Right forelimb (tissue), 1 donor: ENCODE data around the gene ITGAX.
"Not testable (repeated sequence)": the region's sequence is repeated elsewhere in the genome, so short reads cannot be mapped to it uniquely, and the experiment has no call there.

Source experiments
- DNase-seq: peaks from one replicate; pipeline ENCODE4 v3.0.0-alpha.2; 2018

ITGAX gene

DNA sequence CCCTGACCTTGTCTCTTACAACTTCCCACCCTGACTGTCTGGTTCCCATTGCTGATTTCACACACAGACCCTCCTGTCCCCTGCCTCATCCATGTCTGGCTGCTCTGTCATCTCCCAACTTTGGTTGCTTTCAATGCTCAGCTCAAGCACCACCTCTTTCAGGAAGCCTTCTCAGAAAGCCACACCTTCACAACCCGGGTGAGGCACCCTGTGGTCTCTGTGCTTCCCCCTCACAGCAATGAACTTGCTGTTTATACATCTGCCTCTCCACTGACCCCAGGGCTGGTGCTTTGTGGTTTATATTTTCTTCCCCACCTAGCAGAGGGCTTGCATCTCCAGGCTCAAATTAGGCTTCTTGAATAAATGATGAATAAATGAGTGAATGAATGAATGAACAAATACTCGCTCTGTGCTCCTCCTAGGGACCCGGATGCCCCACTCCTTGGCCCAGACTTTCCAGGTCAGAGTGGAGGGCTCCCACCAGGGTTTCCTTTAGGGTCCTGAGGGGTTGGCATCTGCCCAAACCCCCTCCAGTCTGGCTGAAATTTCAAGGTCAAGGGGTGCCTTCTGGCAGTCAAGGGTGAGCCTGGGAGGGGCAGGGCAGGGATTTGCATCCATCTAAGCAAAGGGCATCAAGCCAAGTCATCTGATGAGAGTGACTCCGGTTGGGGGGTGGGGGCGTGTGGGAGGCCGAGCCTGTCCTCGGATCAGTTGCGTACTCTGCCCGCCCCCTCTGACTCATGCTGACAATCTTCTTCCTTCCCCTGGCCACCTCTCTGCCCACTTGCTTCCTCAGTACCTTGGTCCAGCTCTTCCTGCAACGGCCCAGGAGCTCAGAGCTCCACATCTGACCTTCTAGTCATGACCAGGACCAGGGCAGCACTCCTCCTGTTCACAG, at the start of gene ITGAX:
TSS of gene ITGAX (plus strand) at position 783 of the 898 bp plus-strand sequence. CDS start at position 862, 79 bp downstream.
- no peak for DNase-seq

DNA sequence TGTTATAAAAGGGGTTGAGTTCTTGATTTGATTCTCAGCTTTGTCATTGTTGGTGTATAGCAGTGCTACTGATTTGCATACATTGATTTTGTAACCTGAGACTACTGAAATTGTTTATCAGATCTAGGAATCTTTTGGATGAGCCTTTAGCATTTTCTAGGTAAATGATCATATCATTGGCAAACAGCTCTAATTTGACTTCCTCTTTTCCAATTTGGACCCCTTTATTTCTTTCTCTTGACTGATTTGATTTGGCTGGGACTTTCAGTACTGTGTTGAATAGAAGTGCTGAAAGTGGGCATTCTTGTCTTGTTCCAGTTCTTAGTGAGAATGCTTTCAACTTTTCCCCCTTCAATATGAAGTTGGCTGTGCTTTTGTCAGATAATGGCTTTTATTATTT, 49.8 kb upstream of the ITGAX start:
- DNase-seq, result no peak

DNA sequence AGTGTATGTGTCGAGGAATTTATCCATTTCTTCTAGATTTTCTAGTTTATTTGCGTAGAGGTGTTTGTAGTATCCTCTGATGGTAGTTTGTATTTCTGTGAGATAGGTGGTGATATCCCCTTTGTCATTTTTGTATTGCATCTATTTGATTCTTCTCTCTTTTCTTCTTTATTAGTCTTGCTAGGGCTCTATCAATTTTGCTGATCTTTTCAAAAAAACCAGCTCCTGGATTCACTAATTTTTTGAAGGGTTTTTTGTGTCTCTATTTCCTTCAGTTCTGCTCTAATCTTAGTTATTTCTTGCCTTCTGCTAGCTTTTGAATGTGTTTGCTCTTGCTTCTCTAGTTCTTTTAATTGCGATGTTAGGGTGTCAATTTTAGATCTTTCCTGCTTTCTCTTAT, 46.6 kb upstream of the ITGAX start:
- not testable (repeated sequence) for DNase-seq

DNA sequence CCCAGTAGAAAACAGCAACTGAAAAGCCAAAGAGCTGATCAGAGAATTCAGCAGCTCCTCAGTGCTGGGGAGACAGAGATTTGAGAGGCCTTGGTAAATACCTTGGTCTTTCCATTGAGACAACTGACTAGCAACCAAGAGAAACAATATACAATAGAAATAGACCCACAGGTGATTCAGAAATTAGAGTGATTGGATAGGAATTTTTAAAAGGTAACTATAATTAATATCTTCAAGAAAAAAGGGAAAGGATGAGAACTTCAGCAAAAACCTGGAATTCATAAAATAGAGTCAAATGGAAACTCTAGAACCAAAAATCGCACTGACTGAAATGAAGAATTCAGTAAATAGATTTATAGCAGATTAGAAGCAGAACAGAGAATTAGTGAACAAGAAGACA, 32.5 kb upstream of the ITGAX start:
- no peak for DNase-seq

DNA sequence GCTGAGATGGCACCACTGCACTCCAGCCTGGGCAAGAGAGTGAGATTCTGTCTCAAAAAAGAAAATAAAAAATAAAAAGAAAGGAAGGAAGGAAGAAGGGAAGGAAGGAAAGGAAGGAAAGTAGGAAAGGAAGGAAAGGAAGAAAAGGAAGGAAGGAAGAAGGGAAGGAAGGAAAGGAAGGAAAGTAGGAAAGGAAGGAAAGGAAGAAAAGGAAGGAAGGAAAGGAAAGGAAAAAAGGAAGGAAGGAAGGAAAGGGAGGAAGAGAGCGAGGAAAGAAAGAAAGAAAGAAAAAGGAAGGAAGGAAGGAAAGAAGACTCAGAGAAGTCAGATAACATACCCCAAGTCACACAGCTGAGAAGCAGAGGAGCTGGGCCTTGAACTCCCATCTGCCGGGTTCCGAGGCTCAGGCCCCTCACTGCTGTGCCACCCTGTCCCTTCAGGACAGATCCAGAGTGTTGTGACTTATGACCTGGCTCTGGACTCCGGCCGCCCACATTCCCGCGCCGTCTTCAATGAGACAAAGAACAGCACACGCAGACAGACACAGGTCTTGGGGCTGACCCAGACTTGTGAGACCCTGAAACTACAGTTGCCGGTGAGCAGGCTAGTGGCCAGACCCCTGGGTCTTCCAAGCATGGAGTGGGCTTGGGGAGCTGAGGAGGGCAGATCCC, 30.9 kb upstream of the ITGAX start:
- DNase-seq, result no peak

DNA sequence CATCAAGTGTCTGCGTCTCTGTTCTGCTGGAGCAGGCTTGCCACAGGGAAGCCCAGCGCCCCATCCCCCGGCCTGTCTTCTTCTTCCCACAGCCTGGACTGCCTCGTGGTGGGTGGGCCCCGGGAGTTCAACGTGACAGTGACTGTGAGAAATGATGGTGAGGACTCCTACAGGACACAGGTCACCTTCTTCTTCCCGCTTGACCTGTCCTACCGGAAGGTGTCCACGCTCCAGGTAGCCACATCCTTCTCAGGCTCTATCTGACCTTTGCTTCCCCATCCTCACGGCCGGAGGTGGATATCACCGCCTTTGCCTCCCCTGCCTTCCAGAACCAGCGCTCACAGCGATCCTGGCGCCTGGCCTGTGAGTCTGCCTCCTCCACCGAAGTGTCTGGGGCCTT, 29.8 kb upstream of the ITGAX start:
- DNase-seq, result no peak

DNA sequence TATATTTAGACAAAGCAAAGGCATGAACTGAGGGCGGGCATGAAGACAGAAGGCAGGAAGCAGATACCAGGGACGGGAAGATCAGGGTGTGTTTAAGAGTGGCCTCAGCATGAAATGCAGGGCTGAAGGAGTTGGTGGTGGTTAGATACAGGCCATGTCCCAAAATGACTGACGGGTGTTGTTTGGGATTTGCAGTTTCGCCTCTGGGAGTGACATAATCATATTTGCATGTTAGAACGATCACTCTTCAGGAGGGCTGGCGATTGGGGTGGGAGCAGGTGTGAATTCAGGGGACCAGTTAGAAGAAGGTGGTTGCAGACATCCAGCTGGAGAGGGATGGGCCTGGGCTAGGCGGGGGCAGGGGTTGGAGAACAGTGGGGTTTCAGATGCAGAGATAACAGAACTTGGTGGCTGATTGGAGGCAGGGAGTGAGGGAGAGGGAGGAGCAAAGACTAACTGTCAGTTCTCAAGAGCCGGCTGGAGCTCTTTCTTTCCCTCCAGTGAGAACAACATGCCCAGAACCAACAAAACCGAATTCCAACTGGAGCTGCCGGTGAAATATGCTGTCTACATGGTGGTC, 27.2 kb upstream of the ITGAX start:
- no peak for DNase-seq

DNA sequence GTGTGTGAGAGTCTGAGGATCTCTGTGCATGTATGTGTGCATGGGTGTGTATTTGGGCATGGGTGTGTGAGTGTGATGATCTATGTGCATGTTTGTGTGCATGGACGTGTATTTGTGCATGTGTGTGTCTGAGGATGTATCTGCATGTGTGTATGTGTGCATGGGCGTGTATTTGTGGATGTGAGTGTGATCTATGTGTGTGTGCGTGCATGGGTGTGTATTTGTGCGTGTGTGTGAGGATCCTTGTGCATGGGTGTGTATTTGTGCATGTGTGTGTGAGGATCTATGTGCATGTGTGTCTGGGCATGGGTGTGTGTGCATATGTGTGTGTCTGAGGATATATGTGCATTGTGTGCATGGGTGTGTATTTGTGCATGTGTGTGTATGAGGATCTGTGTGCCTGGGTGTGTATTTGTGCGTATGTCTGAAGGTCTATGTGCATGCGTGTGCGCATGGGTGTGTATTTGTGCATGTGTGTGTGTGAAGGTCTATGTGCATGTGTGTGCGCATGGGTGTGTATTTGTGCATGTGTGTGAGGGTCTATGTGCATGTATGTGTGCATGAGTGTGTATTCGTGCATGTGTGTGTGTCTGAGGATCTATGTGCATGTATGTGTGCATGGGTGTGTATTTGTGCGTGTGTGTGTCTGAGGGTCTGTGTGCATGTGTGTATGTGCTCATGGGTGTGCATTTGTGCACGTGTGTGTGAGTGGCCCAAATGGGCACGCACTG, 26.5 kb upstream of the ITGAX start:
- DNase-seq, result no peak

DNA sequence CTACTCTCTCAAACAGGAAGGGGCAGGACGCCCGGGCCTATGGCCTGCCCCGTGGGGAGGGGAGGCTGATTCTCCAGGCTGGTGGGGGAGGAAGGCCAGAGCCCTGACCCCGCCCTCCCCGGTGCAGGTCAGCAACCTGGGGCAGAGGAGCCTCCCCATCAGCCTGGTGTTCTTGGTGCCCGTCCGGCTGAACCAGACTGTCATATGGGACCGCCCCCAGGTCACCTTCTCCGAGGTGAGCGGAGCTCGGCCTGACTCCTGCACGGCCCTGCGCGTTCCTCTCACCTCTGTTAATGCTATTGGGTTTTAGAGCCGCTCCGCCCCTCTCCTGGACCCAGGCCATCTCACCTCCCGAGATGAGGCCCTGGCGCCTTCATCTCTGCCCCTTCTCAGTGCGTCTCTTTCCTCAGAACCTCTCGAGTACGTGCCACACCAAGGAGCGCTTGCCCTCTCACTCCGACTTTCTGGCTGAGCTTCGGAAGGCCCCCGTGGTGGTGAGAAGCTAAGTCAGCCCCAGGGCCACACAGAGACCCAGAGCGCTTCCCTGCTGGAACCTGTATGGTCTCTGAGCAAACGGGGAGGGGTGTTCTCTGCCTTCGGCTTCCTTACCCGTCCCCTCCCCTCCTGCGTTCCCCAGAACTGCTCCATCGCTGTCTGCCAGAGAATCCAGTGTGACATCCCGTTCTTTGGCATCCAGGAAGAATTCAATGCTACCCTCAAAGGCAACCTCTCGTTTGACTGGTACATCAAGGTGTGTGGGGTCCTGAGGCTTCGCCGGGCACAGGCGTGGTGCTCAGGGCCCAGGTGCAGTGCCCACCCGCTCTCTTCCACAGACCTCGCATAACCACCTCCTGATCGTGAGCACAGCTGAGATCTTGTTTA, 25.1 kb upstream of the ITGAX start:
- DNase-seq, result no peak

DNA sequence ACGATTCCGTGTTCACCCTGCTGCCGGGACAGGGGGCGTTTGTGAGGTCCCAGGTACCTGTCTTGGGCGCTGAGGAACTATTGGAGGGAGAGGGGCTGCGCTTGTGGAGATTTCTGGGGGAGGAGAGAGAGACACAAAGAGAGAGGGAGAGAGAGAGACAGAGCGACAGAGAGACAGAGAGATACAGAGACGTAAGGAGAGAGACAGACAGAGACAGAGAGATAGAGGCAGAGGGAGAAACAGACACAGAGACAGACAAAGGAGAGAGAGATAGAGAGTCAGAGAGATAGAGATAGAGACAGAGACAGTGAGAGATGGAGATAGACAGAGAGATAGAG, 24.5 kb upstream of the ITGAX start:
- DNase-seq, result no peak

DNA sequence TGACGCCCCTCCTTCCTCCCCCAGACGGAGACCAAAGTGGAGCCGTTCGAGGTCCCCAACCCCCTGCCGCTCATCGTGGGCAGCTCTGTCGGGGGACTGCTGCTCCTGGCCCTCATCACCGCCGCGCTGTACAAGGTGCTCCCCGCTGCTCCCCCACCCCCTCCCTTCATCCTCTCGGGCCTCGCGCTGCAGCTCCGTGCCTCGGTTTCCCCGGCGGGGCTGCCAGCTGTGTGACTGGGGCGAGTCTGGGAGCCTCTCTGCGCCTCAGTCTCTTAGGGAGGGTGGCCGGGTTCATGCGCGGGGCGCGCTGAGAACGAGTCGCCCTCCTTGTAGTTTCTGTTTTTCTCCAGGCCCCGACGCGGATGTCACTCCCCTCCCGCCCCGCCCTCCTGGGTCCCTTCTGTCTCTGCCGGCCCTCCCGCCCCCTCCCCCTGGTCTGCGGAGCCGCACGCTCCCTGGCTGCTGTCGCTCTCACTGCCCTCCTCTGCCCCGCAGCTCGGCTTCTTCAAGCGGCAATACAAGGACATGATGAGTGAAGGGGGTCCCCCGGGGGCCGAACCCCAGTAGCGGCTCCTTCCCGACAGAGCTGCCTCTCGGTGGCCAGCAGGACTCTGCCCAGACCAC, 23.7 kb upstream of the ITGAX start:
- DNase-seq, result no peak

DNA sequence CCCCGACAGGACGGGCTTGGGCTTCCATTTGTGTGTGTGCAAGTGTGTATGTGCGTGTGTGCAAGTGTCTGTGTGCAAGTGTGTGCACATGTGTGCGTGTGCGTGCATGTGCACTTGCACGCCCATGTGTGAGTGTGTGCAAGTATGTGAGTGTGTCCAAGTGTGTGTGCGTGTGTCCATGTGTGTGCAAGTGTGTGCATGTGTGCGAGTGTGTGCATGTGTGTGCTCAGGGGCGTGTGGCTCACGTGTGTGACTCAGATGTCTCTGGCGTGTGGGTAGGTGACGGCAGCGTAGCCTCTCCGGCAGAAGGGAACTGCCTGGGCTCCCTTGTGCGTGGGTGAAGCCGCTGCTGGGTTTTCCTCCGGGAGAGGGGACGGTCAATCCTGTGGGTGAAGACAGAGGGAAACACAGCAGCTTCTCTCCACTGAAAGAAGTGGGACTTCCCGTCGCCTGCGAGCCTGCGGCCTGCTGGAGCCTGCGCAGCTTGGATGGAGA, 23.1 kb upstream of the ITGAX start:
- DNase-seq, result no peak

DNA sequence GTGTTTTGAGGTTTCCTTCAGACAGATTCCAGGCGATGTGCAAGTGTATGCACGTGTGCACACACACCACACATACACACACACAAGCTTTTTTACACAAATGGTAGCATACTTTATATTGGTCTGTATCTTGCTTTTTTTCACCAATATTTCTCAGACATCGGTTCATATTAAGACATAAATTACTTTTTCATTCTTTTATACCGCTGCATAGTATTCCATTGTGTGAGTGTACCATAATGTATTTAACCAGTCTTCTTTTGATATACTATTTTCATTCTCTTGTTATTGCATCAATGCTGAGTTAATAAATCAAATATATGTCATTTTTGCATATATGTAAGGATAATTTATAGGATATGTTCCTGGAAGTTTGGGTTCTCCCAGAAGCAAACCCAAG, 22.4 kb upstream of the ITGAX start:
- DNase-seq, result no peak

DNA sequence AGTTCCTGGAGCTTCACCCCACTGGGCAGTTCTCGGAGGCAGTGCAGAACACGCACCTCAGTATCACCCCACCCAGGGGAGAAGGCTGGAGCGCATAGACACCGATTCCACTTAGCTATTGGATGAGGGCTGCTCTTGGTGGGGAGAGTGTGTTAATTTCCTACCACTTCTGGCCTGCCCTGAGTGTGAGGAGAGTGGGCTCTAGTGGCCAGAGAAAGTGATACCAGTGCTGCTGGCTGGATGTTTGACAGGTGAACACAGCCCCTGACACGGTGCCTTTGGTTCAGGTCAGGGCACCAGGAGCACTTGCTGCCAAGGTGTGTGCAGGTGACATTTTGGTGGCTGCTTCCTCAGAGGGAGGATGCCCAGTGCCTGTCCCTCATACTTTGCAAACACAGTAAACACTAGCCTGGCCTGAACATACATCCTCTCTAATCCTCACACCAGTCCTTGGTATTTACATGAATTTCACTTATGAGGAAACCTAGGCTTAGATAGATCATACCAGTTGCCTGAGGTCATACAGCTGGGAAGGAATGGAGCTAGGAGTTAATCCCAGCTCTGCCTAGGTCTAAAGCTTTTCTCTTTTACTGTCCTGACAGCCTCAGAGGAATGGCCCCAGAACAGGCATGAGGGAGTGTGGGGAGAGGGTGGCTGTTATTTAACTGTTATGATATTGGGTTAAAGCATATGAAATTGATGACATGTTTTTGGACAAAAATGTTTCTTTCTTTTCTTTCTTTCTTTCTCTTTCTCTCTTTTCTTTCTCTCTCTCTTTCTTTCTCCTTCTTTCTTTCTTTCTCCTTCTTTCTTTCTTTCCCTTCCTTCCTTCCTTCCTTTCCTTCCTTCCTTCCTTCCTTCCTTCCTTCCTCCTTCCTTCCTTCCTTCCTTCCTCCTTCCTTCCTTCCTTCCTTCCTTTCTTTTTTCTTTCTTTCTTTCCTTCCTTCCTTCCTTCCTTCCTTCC, 21.0 kb upstream of the ITGAX start:
- no peak for DNase-seq

DNA sequence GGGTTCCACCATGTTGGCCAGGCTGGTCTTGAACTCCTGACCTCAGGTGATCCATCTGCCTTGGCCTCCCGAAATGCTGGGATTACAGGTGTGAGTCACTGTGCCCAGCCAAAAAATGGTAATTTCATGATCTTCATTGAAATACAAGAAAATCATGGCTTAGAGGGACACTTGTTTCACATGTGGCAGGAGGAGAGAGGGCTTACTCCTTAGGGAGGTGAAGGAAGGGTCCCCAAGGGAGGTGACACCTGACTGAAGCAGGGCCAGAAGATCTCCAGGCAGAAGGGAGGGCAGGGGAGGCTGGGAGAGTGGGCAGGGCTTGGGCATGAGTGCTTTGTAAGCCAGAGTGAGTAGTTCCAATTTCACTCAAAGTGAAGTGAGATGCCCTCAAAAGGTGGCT, 20.0 kb upstream of the ITGAX start:
- DNase-seq, result no peak

DNA sequence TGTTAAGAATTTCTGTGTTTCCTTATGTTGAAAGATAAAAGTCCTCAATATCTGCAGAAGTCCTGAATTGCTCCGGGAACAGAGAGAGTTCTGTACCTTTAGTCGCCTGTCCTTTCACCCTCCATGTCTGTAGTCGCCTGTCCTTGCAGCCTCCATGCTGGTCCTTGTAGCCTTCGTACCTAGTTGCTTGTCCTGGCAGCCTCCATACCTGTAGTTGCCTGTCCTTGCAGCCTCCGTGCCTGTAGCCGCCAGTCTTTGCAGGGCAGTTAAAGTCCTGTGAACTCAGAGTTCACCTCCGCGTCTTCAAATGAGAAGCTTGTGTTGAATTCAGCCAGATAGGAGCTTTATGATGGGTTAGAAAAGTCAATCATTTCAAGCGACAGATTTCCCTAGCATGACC, 19.5 kb upstream of the ITGAX start:
- no peak for DNase-seq

DNA sequence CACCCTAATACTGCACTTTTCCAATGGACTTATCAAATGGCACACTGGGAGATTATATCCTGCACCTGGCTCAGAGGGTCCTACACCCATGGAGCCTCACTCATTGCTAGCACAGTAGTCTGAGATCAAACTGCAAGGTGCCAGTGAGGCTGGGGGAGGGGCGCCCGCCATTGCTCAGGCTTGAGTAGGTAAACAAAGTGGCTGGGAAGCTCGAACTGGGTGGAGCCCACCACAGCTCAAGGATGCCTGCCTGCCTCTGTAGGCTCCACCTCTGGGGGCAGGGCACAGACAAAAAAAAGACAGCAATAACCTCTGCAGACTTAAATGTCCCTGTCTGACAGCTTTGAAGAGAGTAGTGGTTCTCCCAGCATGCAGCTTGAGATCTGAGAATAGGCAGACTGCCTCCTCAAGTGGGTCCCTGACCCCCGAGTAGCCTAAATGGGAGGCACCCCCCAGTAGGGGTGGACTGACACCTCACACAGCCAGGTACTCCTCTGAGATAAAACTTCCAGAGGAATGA, 16.8 kb upstream of the ITGAX start:
- not testable (repeated sequence) for DNase-seq

DNA sequence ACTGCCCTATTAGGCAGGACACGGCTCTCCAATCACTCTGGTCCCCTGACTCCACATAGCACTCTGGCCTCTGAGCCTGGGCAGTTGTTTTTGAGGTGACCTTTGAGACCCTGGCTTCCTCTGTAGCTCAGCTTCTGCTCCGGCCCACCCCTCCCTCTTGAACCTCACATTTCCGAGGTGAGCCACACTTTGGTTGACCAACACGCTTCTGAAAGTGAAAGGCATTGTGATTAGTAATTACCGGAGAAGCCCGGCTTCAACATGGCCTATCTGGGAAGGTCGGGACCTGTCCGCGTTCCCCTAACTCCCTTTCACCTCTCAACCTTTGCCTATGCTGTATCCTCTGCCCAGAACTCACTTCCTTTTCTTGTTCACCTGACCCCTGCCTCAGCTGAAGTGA, 10.3 kb upstream of the ITGAX start:
- DNase-seq, result no peak

DNA sequence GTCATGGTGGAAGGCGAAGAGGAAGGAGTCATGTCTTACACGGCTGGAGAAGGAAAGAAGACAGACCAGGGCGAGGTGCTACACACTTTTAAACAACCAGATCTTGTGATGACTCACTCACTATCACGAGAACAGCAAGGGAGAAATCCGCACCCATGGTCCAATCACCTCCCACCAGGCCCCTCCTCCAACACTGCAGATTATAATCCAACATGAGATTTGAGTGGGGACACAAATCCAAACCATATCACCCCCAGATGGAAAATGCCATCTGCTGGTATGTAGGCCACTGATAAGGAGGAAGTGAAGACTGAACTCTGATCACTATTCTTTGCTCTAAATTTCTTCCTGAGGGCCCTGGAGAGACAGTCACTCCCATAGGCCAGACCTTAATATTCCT, 7.5 kb upstream of the ITGAX start:
- no peak for DNase-seq

DNA sequence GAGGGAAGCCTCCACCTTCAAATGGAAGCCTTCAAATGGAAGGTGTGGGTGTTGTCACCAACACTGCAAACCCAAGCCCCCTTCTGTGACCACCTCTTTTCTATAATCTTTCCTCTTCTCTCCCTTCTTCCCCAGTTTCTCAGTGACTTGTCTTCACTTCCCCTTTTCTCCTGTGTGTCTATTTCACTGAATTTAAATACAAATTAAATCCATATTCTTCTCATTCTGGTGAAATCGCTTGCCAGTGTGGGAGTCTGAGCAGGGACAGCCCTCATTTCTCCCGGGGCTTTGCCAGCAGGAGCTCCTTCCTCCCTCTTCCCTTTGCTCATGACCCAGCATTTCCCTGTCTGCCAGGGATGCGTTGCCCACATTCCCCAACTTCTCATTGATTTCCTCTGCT, 6.4 kb upstream of the ITGAX start:
- DNase-seq, result no peak
